Measurements from ENCODE around the gene VTN. TPM values are rescaled to one million over a fixed set of nuclear protein-coding genes. Genes with fewer than 3 reads are reported as not detected.
A peak's percentile ranks its signal among the peaks of the same experiment; 100 is the strongest.

Gene VTN
- total RNA-seq, 2 experiments from 2014 or later: 0.08 to 0.12 TPM

DNA sequence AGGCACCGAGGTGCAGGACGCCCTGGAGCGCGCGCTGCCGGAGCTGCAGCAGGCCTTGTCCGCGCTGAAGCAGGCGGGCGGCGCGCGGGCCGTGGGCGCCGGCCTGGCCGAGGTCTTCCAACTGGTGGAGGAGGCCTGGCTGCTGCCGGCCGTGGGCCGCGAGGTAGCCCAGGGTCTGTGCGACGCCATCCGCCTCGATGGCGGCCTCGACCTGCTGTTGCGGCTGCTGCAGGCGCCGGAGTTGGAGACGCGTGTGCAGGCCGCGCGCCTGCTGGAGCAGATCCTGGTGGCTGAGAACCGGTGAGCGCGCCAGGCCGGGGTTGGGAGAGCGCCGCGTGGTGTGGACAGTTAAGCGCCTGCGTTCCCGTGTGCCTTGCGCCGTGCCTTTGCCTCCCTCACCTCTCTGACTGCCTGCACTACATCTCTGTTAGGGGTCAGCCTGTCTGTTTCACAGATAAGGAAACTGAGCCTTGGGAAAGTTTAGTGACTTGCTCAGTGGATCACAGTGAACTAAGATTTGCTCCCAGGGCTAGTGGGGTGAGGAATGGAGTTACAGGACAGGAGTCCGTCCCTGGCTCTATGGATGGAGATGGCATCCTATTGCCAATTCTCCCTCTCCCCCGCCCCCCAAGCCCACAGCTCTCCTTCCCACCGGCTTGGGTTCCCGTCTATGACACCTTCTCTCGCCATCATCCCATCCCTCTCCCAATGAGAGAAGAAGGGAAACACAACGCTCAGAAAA is 2.3 kb upstream of the VTN start:
- CTCF ChIA-PET: interaction anchor here (1.2 to 2.2 kb wide), 2 partner anchors 9 to 11 kb away, joined by 3 to 7 read pairs; no protein-coding TSS in a partner anchor
- Mint-ChIP-seq H3K27ac (peak overlapping the region; percentile 75), H3K9me3 (no peaks in the 10 kb centered on the region), H3K4me1 (peaks cover 25% of the 10 kb centered on the region), H3K27me3 (no peaks in the 10 kb centered on the region), H3K4me3 (peak overlapping the region; percentile 73), H3K36me3 (ENCODE audit: low read depth) (peaks cover 2% of the 10 kb centered on the region)
- DNase-seq: peak; percentile 14
- POLR2A ChIA-PET: no interaction called here

DNA sequence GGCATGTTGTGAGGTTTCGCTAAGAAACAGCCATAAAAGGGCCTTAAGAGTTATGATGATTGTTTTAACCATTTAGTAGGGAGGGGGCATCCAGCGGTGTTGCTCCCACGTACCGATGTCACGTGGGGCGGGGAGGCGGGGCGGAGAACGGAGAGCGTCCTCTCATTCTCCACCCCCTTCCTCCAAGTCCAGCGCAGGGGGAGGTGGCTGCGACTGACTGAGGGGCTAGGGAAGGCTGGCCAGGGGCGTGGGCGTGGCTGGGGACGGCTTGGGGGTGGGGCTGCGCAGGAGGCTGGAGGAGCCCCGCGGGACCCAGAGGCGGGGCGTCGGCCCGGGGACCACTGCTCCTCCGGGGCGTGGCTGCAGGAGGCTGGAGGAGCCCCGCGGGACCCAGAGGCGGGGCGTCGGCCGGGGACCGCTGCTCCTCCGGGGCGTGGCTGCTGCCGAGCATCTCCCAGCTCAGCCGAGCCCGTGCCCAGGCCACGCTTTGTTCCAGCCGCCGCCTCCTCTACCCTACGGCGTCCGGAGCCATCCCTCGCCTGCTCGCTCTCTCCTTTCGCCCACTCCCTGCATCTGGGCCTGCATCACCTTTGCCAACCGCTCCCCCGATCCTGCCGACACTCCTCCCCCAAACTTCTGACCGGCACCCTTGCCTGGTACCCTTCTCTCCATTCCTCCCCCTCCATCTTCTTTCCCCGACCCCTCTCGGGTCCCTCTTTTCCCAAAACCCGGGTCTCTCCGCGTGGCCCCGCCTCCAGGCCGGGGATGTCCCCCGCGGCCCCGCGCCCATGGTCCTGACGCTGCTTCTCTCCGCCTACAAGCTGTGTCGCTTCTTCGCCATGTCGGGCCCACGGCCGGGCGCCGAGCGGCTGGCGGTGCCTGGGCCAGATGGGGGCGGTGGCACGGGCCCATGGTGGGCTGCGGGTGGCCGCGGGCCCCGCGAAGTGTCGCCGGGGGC is 1.4 kb upstream of the VTN start, which contains the start of gene SARM1:
TSS of gene SARM1 (plus strand) at position 450 of the 958 bp plus-strand sequence. CDS start at position 789, 339 bp downstream.
- POLR2A ChIA-PET: interaction anchor here (0.6 to 1.0 kb wide), 2 partner anchors 13 to 115 kb away, joined by 3 read pairs; no protein-coding TSS in a partner anchor
- peak within 1 kb of the TSS; percentile 94 for H3K4me3 Mint-ChIP-seq

GRCh38 chr17:28370744-28371103 is 617 bp upstream of the VTN start:
- peaks cover 2% of the 10 kb centered on the region for H3K36me3 Mint-ChIP-seq (ENCODE audit: low read depth)
- H3K9me3 Mint-ChIP-seq: no peaks in the 10 kb centered on the region
- CTCF ChIA-PET: interaction anchor here (1.1 to 2.2 kb wide), 3 partner anchors 13 to 40 kb away, joined by 3 to 7 read pairs (median 3); no protein-coding TSS in a partner anchor
- H3K4me3 Mint-ChIP-seq: peak overlapping the region; percentile 94
- peak overlapping the region; percentile 86 for H3K27ac Mint-ChIP-seq
- H3K4me1 Mint-ChIP-seq: peaks cover 25% of the 10 kb centered on the region
- H3K27me3 Mint-ChIP-seq: no peaks in the 10 kb centered on the region
- POLR2A ChIA-PET: interaction anchor here (0.7 kb wide), 1 partner anchor 179 kb away, joined by 3 read pairs; no protein-coding TSS in a partner anchor
- DNase-seq: no peak

More for the DNA sequence above, 1.4 kb upstream of the VTN start, which contains the start of gene SARM1:
- peak within 1 kb of the TSS; percentile 87 for H3K27ac Mint-ChIP-seq
- H3K27me3 Mint-ChIP-seq: no peaks in the 10 kb centered on the region
- CTCF ChIA-PET: interaction anchor here (1.4 to 2.2 kb wide), 2 partner anchors 12 to 39 kb away, joined by 3 to 7 read pairs; no protein-coding TSS in a partner anchor
- peaks cover 2% of the 10 kb centered on the region for H3K36me3 Mint-ChIP-seq (ENCODE audit: low read depth)
- H3K4me1 Mint-ChIP-seq: peaks cover 25% of the 10 kb centered on the region
- H3K9me3 Mint-ChIP-seq: no peaks in the 10 kb centered on the region
- DNase-seq: peak; percentile 86

DNA sequence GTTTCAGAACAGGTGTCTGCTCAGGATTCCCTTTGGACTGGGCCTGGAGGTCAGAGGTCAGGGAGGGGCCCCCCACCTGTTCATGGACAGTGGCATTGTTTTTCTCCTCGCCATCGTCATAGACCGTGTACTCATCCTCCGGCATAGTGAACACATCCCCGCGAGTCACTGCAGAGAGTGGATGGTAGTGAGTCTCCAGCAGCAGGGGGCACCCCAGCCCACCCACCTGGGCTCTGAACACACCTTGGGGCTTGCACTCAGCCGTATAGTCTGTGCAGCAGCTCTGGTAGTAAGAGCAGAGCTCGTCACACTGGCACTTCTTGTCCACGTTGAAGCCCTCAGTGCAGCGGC is 448 bp downstream of the VTN start:
- no peak overlapping the region for H3K4me3 Mint-ChIP-seq
- peaks cover 23% of the 10 kb centered on the region for H3K4me1 Mint-ChIP-seq
- no peak for DNase-seq
- no peak overlapping the region for H3K27ac Mint-ChIP-seq
- H3K36me3 Mint-ChIP-seq (ENCODE audit: low read depth): no peaks in the 10 kb centered on the region
- ChIA-PET CTCF (interaction anchor here (1.3 to 1.4 kb wide), 2 partner anchors 12 to 20 kb away, joined by 3 read pairs; partner anchors contain the start of gene POLDIP2), POLR2A (no interaction called here)
- H3K27me3 Mint-ChIP-seq: no peaks in the 10 kb centered on the region
- no peaks in the 10 kb centered on the region for H3K9me3 Mint-ChIP-seq

DNA sequence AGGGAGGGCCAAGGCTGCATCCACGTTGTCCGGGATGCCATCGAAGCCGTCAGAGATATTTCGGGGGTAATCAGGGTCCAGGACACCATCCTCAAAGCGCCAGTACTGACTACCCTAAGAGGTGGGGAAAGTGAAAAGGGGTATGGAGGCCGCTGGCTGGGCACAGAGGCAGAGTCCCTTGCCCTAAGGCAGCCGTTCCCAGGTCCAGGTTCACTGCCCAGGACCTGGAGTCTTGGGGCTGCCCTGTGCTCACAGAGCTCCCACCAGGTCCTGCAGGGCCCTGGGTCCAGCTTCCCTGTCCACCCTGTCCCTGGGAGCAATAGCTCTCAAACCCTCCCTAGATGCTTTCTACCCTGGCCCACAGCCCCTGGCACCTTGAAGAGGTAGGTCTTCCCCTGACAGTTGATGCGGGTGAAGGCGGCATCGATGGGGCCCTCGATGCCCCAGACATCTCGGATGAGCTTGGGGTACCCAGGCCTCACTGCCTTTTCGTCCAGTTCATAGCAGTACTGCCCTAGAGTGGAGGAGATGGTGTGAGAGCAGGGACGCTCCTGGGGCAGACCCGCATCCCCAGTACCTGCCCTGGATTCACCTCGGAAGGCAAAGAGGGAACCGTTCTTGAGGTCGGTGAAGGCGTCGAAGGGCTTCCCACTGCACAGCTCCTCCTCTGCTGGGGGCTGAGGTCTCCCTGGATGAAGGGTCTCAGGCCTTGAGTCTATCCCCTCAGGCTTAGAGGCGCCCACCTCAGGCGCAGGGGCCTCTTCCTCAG is 1.0 kb downstream of the VTN start:
- H3K9me3 Mint-ChIP-seq: no peaks in the 10 kb centered on the region
- ChIA-PET CTCF (interaction anchor here (0.8 to 1.4 kb wide), 3 partner anchors 12 to 227 kb away, joined by 3 read pairs; partner anchors contain the start of gene POLDIP2), POLR2A (no interaction called here)
- no peaks in the 10 kb centered on the region for H3K36me3 Mint-ChIP-seq (ENCODE audit: low read depth)
- H3K4me3 Mint-ChIP-seq: no peak overlapping the region
- H3K27me3 Mint-ChIP-seq: no peaks in the 10 kb centered on the region
- H3K4me1 Mint-ChIP-seq: peaks cover 23% of the 10 kb centered on the region
- no peak for DNase-seq
- no peak overlapping the region for H3K27ac Mint-ChIP-seq

GRCh38 chr17:28368306-28368831 is 1.7 kb downstream of the VTN start:
- H3K4me3 Mint-ChIP-seq: no peak overlapping the region
- no peak overlapping the region for H3K27ac Mint-ChIP-seq
- no peaks in the 10 kb centered on the region for H3K36me3 Mint-ChIP-seq (ENCODE audit: low read depth)
- ChIA-PET CTCF (interaction anchor here (0.7 to 2.9 kb wide), 5 partner anchors 11 to 289 kb away, joined by 3 to 12 read pairs (median 3); partner anchors contain the start of gene POLDIP2), POLR2A (no interaction called here)
- no peaks in the 10 kb centered on the region for H3K27me3 Mint-ChIP-seq
- no peak for DNase-seq
- H3K4me1 Mint-ChIP-seq: peaks cover 19% of the 10 kb centered on the region
- H3K9me3 Mint-ChIP-seq: no peaks in the 10 kb centered on the region

DNA sequence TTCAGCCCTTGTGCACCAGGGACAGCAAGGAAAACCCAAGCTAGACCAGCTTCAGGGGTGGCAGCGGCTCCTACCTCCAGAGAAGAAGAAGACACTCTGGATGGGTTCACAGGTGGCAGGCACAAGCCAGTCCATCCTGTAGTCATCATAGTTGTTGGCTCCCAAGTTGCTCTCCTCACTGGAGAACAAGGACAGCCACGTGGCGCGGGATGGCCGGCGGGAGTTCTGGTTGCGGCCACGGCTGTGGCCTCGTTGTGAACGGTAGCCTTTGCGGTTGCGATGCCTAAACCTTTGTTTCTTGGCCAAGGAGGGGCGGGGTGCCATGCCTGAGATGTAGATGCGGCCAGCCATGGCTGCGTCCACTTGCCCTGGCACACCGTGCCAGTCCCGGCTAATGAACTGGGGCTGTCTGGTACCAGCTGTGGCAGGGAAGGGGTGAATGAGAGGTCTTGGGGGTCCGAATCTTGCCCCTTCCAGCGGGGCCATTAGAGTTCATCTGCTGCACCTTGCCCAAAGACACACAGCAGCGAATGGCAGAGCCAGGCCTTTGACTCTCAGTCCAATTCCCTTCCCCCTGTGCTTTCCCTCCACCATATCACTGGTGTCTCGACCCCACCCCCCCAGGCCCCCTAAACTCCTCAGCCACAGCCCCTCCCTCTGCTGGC is 2.3 kb downstream of the VTN start:
- POLR2A ChIA-PET: no interaction called here
- CTCF ChIA-PET: interaction anchor here (0.7 to 2.9 kb wide), 5 partner anchors 10 to 289 kb away, joined by 3 to 12 read pairs (median 3); partner anchors contain the start of gene POLDIP2
- Mint-ChIP-seq H3K4me1 (peaks cover 13% of the 10 kb centered on the region), H3K36me3 (ENCODE audit: low read depth) (no peaks in the 10 kb centered on the region), H3K27ac (no peak overlapping the region), H3K9me3 (no peaks in the 10 kb centered on the region), H3K27me3 (no peaks in the 10 kb centered on the region), H3K4me3 (no peak overlapping the region)
- DNase-seq: no peak

- Mint-ChIP-seq H3K36me3 (ENCODE audit: low read depth) (no peaks in the 10 kb centered on the region), H3K27me3 (no peaks in the 10 kb centered on the region), H3K4me3 (no peak overlapping the region), H3K4me1 (peaks cover 7% of the 10 kb centered on the region), H3K27ac (no peak overlapping the region), H3K9me3 (no peaks in the 10 kb centered on the region)
- DNase-seq: no peak
- ChIA-PET POLR2A (interaction anchor here (0.6 to 1.0 kb wide), 2 partner anchors 14 to 64 kb away, joined by 4 to 8 read pairs; no protein-coding TSS in a partner anchor), CTCF (interaction anchor here (1.3 to 2.9 kb wide), 3 partner anchors 9 to 35 kb away, joined by 3 to 12 read pairs (median 5); partner anchors contain the start of gene POLDIP2)
These were observed 3.5 kb downstream of the VTN start for GRCh38 chr17:28366605-28367004.

DNA sequence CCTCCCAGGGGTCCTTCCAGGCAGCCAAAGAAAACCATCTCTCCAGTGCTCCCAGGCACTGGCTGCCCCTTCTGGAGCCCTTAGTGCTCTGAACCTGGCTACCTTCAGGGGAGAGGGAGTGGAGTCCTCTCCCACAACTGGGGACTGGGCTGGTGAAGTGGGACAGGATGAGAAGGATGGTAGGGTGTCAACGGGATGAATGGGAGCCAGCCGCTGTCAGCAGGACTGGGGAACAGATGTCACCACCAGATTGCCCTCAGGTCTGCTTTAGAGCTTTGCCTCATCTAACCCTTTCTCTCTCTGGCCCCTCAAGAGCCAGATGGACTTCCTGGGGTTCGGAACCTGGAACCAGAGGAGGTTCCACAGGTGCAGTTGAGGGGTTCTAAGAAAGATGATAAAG is 4.6 kb downstream of the VTN start:
- no peak overlapping the region for H3K27ac Mint-ChIP-seq
- CTCF ChIA-PET: interaction anchor here (2.9 kb wide), 1 partner anchor 19 kb away, joined by 12 read pairs; no protein-coding TSS in a partner anchor
- H3K4me1 Mint-ChIP-seq: peaks cover 3% of the 10 kb centered on the region

DNA sequence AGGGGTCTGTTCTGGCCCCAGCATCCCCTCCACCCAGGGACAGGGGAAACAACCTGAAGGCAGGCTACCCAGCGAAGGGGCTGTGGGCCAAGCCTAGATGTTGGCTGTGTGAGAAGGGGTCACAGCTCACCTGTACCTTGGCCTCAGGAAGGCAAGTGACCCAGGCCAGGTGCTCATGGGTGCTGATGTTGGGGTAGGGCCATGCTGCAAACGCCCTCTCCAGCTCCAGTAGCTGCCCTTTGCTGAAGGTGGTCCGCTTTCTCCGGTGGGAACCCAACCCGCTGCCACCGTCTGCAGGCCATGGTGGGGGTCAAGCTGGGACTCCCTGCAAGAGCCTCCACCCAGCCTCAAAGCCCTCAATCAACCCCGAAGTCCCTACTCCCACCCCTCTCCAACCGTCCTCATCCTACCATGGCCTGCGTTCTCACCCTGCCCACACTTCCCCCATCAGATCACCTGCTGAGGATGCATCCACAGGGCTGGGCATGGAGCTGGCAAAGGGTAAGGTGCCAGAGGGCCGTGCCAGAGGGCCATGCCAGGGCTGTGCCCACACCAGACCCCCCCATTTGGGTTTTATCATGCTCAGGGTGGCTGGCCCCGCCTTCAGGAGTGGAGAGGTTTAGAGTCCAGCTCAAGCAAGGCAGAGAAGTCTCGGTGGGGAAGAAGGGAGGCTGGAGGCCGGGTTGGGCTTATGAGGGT is 5.3 kb downstream of the VTN start, which contains the start of gene SEBOX:
TSS of gene SEBOX (minus strand) at position 535 of the 699 bp plus-strand sequence. CDS start at position 487, 48 bp downstream.
- H3K36me3 Mint-ChIP-seq (ENCODE audit: low read depth): peaks cover 12% of the 10 kb centered on the region
- no peaks in the 10 kb centered on the region for H3K9me3 Mint-ChIP-seq
- POLR2A ChIA-PET: no interaction called here
- CTCF ChIA-PET: no interaction called here
- no peak within 1 kb of the TSS for H3K27ac Mint-ChIP-seq
- no peak for DNase-seq
- no peak within 1 kb of the TSS for H3K4me3 Mint-ChIP-seq
- H3K27me3 Mint-ChIP-seq: no peaks in the 10 kb centered on the region
- no peaks in the 10 kb centered on the region for H3K4me1 Mint-ChIP-seq

More for the DNA sequence above, 4.6 kb downstream of the VTN start:
- POLR2A ChIA-PET: no interaction called here
- Mint-ChIP-seq H3K27me3 (no peaks in the 10 kb centered on the region), H3K4me3 (no peak overlapping the region), H3K9me3 (no peaks in the 10 kb centered on the region), H3K36me3 (ENCODE audit: low read depth) (peaks cover 8% of the 10 kb centered on the region)
- no peak for DNase-seq

All from activated CD4-positive, alpha-beta T cell treated with anti-CD3 and anti-CD28 coated beads, Interleukin-2, amount 10 ng/mL, durations not matched to agents 7 days and 5 days (primary cell).